ENCODE measurements around the gene MIX23. TPM values are rescaled to one million over a fixed set of nuclear protein-coding genes. Genes with fewer than 3 reads are reported as not detected.

The MIX23 gene
- polyA plus RNA-seq, 4 donors = 33.8 to 74.2 (median 57.3) TPM

Other genes with a start within 250 kb of the MIX23 start
- gene CASR, start 199.6 kb downstream of the MIX23 start, polyA plus RNA-seq (ENCODE audit: insufficient read length in 4 of 4) = 10 to 100 TPM in 3 of 4 donors, under 1 TPM in 1; 0.48 to 27.1 (median 21.9) TPM
- 1 to 10 TPM in 1 of 4 donors, under 1 TPM in 3; 0.53 to 1.4 (median 0.65) TPM for gene CSTA, start 58.0 kb downstream of the MIX23 start, polyA plus RNA-seq (ENCODE audit: insufficient read length in 4 of 4)
- gene FAM162A, start 951 bp upstream of the MIX23 start, polyA plus RNA-seq (ENCODE audit: insufficient read length in 4 of 4) = 10 to 100 TPM; 35.4 to 79.1 (median 67.7) TPM
- 10 to 100 TPM in 1 of 4 donors, 1 to 10 TPM in 3; 7.8 to 11.7 (median 9.5) TPM for gene WDR5B, start 32.8 kb upstream of the MIX23 start, polyA plus RNA-seq (ENCODE audit: insufficient read length in 4 of 4)
- gene KPNA1, start 131.7 kb upstream of the MIX23 start, polyA plus RNA-seq (ENCODE audit: insufficient read length in 4 of 4) = 10 to 100 TPM; 38.6 to 54.6 (median 48.6) TPM
- gene PARP9, start 181.1 kb upstream of the MIX23 start, polyA plus RNA-seq (ENCODE audit: insufficient read length in 4 of 4) = 10 to 100 TPM; 13.3 to 17.0 (median 15.5) TPM
- 10 to 100 TPM; 13.9 to 15.9 (median 14.3) TPM for gene DTX3L, start 181.1 kb upstream of the MIX23 start, polyA plus RNA-seq (ENCODE audit: insufficient read length in 4 of 4)
- 1 to 10 TPM in 1 of 4 donors, under 1 TPM in 3; 0.24 to 1.1 (median 0.44) TPM for gene PARP15, start 194.4 kb upstream of the MIX23 start, polyA plus RNA-seq (ENCODE audit: insufficient read length in 4 of 4)